ENCODE data around the gene ANO10. TPM values are rescaled to one million over a fixed set of nuclear protein-coding genes. Genes with fewer than 3 reads are reported as not detected.

ANO10 gene
- total RNA-seq, 1 experiment from 2014 or later, result 26.6 TPM

DNA sequence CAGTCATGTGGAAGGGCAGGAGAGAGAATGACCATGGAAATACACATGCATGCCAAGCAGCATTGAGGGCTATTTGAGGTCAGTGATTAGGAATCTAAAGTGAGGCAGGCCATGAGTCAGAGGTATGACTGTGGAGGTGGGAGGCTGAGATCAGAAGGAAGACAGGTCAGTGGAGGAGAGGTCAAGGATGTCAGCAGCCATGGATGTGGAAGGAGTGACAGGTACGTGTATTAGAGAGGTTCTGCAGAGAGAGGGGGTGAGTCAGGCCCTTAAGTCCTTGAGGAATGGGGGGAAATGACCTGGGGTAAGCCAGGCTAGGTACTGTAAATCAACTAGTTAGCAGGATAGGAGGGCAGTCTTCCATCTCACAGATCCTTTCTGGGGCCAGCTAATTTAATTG lies 166.6 kb downstream of the ANO10 start:
- DNase-seq (ENCODE audit: low read depth, low spot score) (peak; percentile 15), ATAC-seq (peak; percentile 51; the same call in 1 of the 2 replicates)
- TF ChIP-seq, protein P1, sequence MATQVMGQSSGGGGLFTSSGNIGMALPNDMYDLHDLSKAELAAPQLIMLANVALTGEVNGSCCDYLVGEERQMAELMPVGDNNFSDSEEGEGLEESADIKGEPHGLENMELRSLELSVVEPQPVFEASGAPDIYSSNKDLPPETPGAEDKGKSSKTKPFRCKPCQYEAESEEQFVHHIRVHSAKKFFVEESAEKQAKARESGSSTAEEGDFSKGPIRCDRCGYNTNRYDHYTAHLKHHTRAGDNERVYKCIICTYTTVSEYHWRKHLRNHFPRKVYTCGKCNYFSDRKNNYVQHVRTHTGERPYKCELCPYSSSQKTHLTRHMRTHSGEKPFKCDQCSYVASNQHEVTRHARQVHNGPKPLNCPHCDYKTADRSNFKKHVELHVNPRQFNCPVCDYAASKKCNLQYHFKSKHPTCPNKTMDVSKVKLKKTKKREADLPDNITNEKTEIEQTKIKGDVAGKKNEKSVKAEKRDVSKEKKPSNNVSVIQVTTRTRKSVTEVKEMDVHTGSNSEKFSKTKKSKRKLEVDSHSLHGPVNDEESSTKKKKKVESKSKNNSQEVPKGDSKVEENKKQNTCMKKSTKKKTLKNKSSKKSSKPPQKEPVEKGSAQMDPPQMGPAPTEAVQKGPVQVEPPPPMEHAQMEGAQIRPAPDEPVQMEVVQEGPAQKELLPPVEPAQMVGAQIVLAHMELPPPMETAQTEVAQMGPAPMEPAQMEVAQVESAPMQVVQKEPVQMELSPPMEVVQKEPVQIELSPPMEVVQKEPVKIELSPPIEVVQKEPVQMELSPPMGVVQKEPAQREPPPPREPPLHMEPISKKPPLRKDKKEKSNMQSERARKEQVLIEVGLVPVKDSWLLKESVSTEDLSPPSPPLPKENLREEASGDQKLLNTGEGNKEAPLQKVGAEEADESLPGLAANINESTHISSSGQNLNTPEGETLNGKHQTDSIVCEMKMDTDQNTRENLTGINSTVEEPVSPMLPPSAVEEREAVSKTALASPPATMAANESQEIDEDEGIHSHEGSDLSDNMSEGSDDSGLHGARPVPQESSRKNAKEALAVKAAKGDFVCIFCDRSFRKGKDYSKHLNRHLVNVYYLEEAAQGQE (IDR thresholded peaks at IDR 0.05; ENCODE audit: insufficient read depth in 1 of 2, low read depth in 2 of 2, low read length in 1 of 2), result no peak
- TF ChIP-seq TCF7L2 (IDR thresholded peaks at IDR 0.05; ENCODE audit: low read depth, low read length) (no peak), POLR2AphosphoS5 (IDR thresholded peaks at IDR 0.05; ENCODE audit: low read depth, low read length) (no peak), SIN3A (IDR thresholded peaks at IDR 0.05; ENCODE audit: borderline replicate concordance, insufficient read depth, low read depth, low read length) (no peak)
- TF ChIP-seq, protein P2, sequence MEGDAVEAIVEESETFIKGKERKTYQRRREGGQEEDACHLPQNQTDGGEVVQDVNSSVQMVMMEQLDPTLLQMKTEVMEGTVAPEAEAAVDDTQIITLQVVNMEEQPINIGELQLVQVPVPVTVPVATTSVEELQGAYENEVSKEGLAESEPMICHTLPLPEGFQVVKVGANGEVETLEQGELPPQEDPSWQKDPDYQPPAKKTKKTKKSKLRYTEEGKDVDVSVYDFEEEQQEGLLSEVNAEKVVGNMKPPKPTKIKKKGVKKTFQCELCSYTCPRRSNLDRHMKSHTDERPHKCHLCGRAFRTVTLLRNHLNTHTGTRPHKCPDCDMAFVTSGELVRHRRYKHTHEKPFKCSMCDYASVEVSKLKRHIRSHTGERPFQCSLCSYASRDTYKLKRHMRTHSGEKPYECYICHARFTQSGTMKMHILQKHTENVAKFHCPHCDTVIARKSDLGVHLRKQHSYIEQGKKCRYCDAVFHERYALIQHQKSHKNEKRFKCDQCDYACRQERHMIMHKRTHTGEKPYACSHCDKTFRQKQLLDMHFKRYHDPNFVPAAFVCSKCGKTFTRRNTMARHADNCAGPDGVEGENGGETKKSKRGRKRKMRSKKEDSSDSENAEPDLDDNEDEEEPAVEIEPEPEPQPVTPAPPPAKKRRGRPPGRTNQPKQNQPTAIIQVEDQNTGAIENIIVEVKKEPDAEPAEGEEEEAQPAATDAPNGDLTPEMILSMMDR (IDR thresholded peaks at IDR 0.05), result no peak
- no peak overlapping the region for H3K4me3 ChIP-seq (ENCODE audit: low read depth in 2 of 2, low read length in 2 of 2)
- in situ Hi-C loops (cut with HindIII; ENCODE audit: low pct_unique_long_range_greater_than_20kb, low sequenced_read_pairs), result no loop called here
- H3K27ac ChIP-seq (ENCODE audit: low read length), result no peak overlapping the region
- H3K36me3 ChIP-seq (ENCODE audit: control insufficient read depth, insufficient read depth, low read length), result no peaks in the 10 kb centered on the region
- no TSS peak for BruUV-seq (replicated peaks)
- H3K9me3 ChIP-seq (ENCODE audit: control insufficient read depth, insufficient read depth, low read depth, low read length), result no peaks in the 10 kb centered on the region
- CTCF ChIA-PET, result no interaction called here
- intact Hi-C loops (cut with micrococcal nuclease; ENCODE audit: unreplicated experiment), result no loop called here
- POLR2A ChIA-PET, result no interaction called here
- no peaks in the 10 kb centered on the region for H3K27me3 ChIP-seq (ENCODE audit: control insufficient read depth, insufficient read depth, low read length)
- no peaks in the 10 kb centered on the region for H3K4me1 ChIP-seq (ENCODE audit: control insufficient read depth, insufficient read depth, low read length)

DNA sequence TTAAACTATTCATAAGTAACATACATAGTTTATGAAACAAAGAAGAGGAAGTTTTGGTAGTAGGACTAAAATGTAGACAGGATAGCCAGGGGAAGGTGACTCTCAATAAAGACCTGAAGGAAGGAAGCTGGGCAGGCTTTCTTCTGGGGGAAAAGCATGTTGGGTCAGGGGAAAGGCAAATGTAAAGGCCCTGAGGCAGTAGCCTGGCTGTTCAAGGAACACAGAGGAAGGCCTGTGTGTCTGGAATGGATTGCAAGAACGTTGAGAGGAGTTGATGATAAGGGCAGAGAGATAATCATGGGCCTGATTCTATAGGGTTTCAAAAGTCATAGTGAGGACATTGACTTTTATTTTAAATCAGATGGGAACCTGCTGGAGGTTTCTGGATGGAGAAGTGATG lies 167.8 kb downstream of the ANO10 start:
- no TSS peak for BruUV-seq (replicated peaks)
- no peak for TF ChIP-seq SIN3A (IDR thresholded peaks at IDR 0.05; ENCODE audit: borderline replicate concordance, insufficient read depth, low read depth, low read length)
- TF ChIP-seq, protein P1 (IDR thresholded peaks at IDR 0.05; ENCODE audit: insufficient read depth in 1 of 2, low read depth in 2 of 2, low read length in 1 of 2), result no peak
- no peak for TF ChIP-seq TCF7L2 (IDR thresholded peaks at IDR 0.05; ENCODE audit: low read depth, low read length)
- TF ChIP-seq, protein P2 (IDR thresholded peaks at IDR 0.05), result no peak
- no peak for TF ChIP-seq POLR2AphosphoS5 (IDR thresholded peaks at IDR 0.05; ENCODE audit: low read depth, low read length)
- POLR2A ChIA-PET, result no interaction called here
- intact Hi-C loops (cut with micrococcal nuclease; ENCODE audit: unreplicated experiment) (no loop called here), in situ Hi-C loops (cut with HindIII; ENCODE audit: low pct_unique_long_range_greater_than_20kb, low sequenced_read_pairs) (no loop called here)
- ATAC-seq (no peak), DNase-seq (ENCODE audit: low read depth, low spot score) (no peak)
- Histone ChIP-seq H3K9me3 (ENCODE audit: control insufficient read depth, insufficient read depth, low read depth, low read length) (no peaks in the 10 kb centered on the region), H3K27me3 (ENCODE audit: control insufficient read depth, insufficient read depth, low read length) (no peaks in the 10 kb centered on the region), H3K4me3 (ENCODE audit: low read depth in 2 of 2, low read length in 2 of 2) (no peak overlapping the region), H3K27ac (ENCODE audit: low read length) (no peak overlapping the region), H3K36me3 (ENCODE audit: control insufficient read depth, insufficient read depth, low read length) (no peaks in the 10 kb centered on the region), H3K4me1 (ENCODE audit: control insufficient read depth, insufficient read depth, low read length) (no peaks in the 10 kb centered on the region)
- CTCF ChIA-PET, result no interaction called here

All from Panc1 (cell line).